ENCODE results near the gene SLC22A3.
"Not testable (repeated sequence)": the region's sequence is repeated elsewhere in the genome, so short reads cannot be mapped to it uniquely, and the experiment has no call there.

The SLC22A3 gene, protein sequence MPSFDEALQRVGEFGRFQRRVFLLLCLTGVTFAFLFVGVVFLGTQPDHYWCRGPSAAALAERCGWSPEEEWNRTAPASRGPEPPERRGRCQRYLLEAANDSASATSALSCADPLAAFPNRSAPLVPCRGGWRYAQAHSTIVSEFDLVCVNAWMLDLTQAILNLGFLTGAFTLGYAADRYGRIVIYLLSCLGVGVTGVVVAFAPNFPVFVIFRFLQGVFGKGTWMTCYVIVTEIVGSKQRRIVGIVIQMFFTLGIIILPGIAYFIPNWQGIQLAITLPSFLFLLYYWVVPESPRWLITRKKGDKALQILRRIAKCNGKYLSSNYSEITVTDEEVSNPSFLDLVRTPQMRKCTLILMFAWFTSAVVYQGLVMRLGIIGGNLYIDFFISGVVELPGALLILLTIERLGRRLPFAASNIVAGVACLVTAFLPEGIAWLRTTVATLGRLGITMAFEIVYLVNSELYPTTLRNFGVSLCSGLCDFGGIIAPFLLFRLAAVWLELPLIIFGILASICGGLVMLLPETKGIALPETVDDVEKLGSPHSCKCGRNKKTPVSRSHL

DNA sequence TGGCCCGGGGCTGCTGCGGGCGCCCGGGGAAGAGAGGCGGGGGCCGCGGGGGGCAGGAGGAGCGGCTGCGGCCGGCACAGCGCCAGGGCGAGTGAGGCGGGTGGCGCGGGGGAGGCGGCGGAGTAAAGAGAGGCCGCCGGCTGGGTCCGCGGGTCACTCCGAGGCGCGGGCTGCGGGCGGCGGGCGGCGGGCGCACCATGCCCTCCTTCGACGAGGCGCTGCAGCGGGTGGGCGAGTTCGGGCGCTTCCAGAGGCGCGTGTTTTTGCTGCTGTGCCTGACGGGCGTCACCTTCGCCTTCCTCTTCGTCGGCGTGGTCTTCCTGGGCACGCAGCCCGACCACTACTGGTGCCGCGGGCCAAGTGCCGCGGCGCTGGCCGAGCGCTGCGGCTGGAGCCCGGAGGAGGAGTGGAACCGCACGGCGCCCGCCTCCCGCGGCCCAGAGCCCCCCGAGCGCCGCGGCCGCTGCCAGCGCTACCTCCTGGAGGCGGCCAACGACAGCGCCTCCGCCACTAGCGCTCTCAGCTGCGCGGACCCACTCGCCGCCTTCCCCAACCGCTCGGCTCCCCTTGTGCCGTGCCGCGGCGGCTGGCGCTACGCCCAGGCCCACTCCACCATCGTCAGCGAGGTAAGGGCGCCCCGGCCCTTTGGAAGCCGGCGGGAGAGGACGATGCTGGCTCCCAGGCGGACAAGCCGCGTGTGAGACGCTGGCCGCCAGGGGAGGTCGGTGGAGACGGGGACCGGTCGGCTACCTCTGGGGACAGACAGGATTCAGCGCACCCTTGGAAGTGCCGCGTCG lies at the start of gene SLC22A3:
Gene SLC22A3 (plus strand): TSS at position 156 of the 797 bp plus-strand sequence. CDS start 42 bp downstream, at position 198.
- no peak for DNase-seq

DNA sequence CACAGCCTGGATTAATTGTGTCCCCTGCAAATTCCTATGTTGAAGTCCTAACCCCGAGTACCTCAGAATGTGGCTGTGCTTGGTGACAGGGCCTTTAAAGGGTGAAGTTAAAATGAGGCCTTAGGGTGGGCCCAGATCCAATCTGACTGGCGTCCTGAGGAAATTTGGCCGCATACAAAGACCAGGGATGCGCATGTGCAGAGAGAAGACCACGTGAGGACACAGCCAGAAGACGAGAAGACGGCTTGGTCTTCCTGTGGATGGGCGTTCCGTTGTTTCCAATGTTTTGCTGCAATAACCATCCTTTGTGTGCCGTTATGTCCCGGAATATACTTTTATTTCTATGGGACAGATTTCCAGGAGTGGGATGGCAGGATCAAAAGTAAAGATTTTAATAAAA lies 48.6 kb upstream of the SLC22A3 start:
- DNase-seq: no peak

DNA sequence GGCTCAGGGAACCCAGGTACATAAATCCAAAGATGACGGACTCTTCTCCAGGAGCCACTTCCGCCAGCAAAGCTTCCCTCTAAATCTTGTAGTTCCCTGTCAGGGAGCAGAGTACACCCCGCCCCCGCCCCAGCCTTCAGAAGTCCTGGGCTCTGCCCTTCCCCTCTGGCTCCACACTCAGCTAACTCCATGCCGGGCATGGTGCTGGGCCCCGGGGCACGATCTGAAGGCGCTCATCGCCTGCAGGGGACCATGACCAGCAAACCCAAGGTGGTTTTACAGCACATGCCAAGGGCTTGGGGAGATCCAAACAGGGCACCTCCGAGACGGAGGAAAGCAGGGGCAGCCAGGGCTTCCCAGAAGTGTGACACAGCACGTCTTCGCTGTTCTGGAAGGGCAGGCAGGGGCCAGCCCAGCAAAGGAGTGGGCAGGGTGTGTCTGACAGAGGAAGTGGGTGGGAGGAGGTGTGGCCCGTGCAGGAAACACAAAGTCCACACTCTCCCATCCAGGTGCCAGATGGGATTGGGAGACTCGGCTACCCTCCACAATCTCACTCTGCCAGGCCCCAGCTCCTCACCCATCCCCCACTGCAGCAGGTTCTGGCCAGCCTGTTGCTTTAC lies 48.0 kb upstream of the SLC22A3 start:
- DNase-seq: no peak

DNA sequence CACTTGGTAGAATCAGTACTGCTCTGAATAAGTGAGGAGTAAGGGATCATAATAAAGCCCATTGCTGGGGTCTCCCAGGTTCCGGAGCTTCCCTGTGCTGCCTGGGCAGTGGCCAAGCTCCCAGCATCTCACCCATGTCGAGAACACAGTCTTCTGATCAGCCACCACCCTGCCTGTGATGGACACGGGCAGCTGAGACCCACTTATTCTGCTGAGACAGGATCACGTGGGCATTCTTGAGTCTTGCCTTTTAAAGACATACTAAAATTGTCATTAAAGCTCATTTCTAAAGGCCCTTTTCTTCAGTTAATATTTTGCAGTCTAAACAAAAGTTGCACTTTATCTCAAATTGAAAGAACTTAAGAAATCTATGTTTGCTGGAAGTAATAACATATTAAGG lies 46.8 kb upstream of the SLC22A3 start:
- DNase-seq: no peak

DNA sequence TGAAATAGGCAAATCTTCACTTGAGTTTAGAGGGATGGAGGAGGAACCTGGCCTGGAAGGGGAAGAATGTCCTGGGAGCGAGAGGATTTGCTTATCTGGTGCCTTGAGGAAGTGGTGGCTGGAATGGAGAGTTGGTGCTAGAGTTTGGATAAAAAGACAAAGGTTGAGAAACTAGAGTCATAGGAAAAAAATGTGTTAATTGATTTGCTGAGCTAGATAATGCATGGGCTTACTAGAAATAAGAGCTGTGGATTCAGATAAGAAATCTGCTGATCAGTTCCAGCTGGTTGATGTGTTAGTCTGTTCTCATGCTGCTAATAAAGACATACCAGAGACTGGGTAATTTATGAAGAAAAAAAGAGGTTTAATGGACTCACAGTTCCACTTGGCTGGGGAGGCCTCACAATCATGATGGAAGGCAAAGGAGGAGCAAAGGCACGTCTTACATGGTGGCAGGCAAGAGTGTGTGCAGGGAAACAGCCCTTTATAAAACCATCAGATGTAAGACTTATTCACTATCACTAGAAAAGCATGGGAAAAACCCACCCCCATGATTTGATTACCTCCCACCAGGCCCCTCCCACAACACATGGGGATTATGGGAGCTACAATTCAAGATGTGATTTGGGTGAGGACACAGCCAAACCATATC lies 45.6 kb upstream of the SLC22A3 start:
- not testable (repeated sequence) for DNase-seq

DNA sequence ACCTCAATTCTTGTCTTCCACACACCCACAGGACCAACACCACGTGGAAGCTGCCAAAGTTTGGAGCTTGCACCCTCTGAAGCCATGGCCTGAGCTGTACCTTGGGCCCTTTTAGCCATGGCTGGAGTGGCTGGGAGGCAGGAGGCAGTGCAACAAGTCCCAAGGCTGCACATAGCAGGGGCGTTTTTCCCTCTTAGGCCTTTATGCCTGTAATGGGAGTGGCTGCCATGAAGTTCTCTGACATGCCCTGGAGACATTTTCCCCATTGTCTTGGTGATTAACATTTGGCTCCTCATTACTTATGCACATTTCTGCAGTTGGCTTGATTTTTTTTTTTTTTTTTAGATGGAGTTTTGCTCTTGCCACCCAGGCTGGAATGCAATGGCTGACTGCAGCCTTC lies 44.4 kb upstream of the SLC22A3 start:
- no peak for DNase-seq

DNA sequence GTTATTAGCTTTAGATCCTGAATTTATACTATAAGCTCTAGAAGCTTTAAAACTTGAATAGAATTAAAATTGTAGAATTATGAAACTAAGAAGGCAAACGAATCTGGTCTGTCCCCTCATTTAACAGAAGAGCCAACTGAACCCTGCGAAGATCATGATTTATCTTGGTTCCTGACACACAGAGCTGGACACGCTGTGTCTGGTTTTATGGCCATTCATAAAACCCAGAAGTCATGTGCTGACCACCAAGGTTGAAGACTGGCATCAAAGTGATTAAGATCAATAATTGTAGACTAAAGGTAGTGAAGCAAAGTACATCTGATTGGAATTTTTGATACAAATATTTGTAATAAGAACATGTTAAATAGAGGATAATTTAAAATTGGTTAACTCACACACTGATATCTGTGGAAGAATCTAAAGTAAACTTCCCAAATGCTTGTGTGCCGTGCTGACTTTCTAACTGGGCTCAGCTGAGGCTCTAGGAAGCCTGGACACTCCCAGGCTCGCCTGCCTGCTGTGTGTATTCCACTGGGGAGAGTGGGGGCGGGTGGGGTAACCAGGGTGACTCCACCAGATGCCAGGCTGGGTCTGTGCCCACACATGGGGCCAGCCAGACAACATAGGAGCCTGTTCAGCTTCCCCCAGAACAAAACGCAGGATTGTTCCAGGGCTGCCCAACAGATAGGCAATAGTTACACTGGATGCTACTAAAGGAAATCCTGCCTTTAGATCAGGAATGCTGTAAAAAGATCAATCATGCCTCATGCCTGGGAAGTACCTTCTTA lies 42.1 kb upstream of the SLC22A3 start:
- DNase-seq: no peak

DNA sequence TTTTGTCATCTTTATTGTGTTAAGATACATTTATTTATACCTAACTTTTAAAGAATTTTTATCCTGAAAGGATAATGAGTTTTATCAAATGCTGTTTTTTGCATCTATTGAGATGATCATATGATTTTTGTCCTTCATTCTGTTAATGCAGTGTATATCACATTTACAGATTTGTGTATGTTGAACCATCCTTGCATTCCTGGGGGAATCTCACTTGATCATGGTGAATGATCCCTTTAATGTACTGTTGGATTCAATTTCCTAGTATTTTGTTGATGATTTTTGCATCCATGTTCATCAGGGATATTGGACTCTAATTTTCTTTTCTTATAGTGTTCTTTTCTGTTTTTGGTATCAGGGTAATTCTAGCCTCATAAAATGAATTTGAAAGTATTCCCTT lies 38.5 kb upstream of the SLC22A3 start:
- DNase-seq: no peak

DNA sequence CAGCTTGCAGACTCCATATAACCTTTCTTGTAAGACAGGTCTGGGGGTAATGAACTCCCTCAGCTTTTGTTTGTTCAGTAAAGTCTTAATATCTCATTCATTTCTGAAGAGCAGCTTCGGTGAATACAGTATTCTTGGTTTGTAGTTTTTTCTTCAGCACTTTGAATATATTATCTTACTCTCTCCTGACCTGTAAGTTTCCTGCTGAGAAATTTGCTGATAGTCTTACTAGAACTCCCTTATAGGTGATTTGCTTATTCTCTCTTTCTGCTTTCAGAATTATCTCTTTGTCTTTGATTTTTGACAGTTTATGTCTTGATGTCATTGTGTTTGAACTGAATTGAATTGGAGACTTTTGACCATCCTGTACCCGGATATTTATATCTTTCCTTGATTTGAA lies 35.3 kb upstream of the SLC22A3 start:
- DNase-seq: no peak

DNA sequence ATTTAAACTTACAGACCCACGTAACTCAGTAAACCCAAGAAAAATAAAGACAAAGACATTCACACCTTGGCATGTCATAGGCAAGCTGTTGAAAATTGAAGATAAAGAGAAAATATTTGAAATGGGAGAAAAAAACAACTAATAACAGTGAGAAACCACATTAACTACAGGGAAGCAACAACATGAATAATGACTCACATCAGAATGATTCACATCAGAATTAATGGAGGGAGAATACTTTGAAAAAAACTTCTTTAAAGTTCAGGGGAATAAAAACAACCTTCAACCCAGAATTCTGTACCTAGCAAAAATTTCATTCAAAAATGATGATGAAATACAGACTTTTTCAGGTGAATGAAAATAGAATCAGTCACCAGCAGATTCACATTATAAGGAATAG lies 32.9 kb upstream of the SLC22A3 start:
- no peak for DNase-seq

DNA sequence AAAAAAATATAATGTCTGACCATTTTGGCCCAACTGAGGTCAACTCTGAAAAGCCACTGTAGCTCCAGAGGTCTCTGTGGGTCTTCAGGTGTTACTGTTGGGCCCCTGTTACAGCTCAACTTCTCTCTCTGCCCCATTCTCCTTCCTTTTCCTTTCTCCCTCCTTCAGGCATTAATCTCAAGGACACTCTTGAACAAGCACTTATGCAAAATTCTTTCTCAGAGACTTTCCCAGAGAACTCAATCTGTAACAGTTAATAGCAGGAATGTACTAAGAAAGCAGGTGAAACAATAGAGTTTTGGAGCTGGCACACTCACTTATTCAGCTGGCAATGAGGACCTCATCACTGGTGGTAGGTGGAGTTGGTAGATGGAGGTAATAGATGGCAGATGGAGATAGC lies 31.9 kb upstream of the SLC22A3 start:
- DNase-seq: no peak

DNA sequence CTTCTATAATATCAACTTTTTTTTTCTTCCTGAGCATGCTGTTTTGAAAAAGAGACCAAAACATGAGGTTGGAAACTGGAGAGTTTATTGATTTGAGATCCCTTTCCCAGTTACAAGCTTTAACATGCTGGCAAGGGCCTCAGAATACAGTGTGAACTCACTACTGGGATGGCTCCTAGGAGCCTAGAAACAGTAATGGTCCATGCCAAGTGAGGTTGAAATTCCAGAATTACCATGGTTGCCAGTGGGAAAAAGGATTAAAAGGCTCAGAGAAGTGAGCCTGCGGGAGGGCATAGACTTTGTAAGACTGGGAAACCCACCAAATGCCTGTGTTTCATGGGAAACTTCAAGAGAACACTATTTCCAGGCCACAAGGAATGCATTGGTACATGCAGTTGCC lies 28.9 kb upstream of the SLC22A3 start:
- no peak for DNase-seq

DNA sequence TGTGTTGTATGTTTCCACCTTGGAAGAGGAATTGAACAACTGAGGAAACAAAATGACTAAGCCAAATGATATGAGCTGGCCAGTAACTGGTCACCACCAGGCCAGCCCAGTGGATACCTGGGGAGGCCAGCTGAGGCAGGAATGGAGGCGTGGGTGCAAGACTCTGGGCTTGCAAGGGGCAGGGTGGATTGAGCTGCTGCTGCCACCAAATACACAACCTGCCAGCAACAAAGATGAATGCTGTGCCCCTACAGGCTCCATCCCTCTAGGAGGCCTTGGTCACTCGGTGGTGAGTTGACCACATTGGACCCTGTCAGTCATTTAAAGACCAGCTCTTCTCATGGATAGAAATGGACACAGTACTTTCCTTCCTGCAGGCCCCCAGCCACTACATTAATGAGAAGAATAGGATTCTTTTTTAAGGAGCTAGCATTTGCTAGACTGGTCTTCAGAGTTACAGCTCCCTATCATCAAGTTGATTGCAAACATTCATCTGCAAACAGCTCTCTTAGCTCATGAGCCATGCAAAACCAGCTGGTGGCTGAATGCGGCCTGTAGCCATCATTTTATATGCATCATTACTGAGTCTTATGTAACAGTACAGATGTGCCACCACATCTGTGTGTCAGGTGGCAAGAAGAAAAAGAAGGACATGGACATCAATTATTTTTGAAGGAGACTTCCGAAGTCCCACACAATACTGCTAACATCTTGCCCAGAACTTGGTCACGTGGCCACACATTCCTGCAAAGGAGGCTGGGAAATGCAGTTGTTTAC lies 26.3 kb upstream of the SLC22A3 start:
- DNase-seq: no peak

DNA sequence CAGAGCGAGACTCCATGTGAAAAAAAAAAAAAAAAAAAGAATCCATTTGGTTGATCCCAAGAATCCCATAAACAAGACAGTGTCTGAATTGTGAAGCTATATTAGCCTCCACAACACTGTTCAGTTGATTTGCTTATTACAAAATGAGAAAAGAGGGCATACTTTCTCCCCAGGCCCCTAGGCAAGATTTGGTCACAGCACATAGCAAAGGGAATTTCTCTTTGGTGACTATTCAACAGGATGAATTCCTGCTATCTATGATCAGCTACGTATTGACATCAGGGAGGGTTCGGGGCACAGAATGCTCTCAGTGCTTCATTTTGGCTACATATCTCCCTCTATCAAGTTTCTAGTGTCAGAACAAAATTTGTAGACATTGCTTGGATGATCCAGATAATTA lies 20.2 kb upstream of the SLC22A3 start:
- no peak for DNase-seq

DNA sequence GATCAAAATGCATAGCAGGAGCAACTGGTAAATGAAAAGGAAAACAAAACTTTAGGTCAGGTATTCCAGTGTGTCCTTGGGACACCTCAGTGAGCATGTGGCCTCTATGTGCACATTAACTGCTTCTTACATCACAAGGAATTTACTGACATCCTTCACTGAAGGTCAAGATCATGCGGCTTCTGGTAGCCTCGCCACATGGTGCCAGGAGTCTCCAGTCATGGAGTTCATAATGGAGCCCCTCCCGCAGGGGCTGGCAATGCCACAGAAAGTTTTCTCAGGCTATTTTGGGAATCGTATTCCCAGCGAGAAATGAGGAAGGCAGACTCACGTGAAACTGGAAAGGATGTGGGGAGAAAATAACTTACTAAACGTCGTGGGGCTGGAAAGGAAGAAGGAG lies 19.7 kb upstream of the SLC22A3 start:
- no peak for DNase-seq

DNA sequence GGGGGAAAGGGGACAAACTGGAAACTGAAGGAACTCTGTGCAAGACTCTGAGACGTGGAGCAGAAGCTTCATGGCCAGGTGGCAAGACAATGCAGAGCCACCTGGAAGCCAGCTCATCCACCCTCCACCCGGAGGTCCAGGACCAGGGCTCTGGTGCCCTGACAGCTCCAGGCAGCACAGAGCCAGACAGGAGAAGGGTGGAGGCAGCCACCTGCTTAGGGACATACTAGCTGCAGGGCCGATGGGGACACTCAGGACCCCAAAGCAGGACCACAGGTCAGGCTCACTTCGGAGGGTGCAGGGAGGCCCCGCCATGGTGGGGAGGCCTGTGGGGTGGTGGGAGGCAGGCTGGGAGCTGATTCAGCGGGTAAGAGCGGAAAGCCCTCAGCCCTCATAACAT lies 19.0 kb upstream of the SLC22A3 start:
- no peak for DNase-seq

DNA sequence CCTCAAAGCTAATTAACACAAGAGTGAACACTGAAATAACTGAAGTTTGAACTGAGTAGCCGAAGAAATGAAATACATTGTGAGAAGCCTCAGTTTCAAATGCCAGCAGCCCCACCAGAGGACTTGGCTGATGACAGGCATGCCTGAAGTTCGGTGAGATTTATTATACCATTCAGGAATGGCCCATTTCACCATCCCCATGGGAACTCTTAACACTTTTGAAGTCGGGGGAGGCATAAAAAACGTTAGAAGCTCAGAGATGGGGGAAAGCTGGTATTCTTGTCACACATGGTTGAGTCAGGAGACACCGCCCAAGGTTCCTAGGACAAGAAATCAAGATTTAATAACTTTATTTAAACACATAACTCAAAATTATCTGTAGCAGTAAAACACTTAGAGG lies 17.6 kb upstream of the SLC22A3 start:
- no peak for DNase-seq

DNA sequence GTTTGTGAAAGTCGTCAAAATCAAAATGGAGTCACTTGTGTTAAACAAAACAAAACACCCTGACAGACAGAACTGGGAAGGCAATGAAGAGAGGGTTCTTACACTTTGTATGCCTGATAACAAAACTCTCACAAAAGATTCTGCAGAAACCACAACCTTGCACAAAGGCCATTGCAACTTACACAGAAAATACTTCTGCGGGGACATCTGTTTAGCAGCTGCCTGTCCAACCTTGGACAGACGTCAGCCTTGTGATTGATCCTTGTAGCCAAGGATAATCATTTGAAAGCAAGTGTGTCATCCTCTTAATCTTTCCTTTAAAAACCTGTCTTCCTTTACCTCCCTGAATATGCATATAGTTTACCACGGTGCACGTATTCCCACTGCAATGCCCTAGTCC lies 17.0 kb upstream of the SLC22A3 start:
- no peak for DNase-seq

DNA sequence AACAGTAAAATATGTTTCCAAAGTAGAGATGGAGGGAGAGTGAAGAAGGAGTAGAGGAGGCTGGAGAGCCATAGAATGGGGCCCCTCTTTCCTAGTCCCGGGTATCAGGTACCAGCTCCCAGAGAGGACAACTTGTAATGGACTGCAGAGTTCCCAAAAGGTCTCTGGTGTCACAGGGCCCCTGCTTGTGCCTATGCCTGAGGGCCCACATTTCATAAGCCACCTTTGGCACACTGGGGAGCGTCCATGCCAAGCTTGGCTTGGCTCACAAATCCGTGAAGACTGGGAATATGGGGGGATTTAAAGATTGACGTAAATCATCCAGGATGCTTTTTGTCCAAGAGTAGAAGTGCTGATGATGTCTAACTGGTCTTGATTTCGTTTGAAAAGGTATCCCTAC lies 16.4 kb upstream of the SLC22A3 start:
- no peak for DNase-seq

DNA sequence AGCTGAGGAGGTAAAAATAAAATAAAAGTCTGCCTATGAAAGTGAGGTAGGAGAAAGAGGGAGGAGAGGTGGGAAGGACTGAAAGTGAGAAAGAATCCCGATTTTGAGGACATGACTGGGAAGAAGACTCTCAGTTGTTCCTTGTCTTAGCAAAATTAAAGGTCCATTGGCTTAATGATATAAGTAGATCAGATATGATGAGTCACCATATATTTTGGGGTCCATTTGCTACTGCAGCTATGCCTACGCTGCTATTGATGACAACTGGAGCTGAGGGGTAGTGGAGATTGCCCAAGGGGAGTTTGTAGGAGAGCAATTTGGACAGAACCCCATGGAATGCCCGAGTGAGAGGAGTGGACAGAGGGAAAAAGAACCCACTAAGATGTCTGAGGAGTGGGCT lies 15.1 kb upstream of the SLC22A3 start:
- no peak for DNase-seq

DNA sequence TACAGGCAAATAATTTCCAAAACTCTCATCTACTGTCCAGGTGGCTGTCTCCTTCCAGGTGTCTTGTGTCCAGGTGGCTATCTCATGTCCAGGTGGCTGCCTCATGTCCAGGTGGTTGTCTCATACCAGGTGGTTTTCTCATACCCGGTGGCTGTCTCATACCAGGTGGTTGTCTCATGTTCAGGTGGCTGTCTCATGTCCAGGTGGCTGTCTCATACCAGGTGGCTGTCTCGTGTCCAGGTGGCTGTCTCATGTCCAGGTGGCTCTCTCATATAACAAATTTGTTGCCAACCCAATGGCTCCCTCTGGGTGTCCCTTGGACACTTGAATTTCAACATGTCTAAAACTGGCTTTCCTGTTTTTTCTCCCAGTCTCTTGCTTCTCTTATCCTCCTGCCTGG lies 14.3 kb upstream of the SLC22A3 start:
- no peak for DNase-seq

All from NCI-H1694 treated with DMSO at 0.1 percent for 48 hours (cell line).